ENCODE measurements around the gene MACROH2A1. TPM values are rescaled to one million over a fixed set of nuclear protein-coding genes. Genes with fewer than 3 reads are reported as not detected.

MACROH2A1 gene
- total RNA-seq, 1 donor from 2014 or later: 190 TPM

DNA sequence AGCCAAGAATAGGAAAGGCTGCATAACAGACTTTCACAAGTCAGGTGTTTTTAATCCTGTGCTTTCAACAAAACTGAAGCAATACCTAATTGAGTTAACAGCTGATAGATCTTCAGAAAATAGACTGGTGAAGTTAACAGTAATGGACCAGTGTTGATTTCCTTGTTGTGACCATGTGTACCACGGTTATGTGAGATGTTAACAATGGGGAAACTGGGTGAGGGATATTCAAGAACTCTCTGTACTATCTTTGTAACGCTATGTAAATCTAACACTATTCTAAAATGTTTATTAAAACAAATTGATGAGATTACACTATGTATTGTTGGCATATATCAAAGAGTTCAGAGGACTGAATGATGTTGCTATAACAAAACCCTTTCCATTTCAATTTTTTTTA lies 36.9 kb downstream of the MACROH2A1 start:
- Histone ChIP-seq H3K36me3 (peaks cover 0 to 26% of the 10 kb centered on the region in 2 donors), H3K27me3 (no peaks in the 10 kb centered on the region), H3K4me3 (no peak overlapping the region), H3K27ac (no peak overlapping the region), H3K4me1 (peaks cover 22% of the 10 kb centered on the region), H3K9me3 (no peaks in the 10 kb centered on the region)
- intact Hi-C loops (cut with DNase I): no loop called here
- no peak for TF ChIP-seq POLR2AphosphoS5 (IDR thresholded peaks at IDR 0.05; ENCODE audit: insufficient read depth in 1 of 2, low read depth in 1 of 2)
- TF ChIP-seq, protein P1, sequence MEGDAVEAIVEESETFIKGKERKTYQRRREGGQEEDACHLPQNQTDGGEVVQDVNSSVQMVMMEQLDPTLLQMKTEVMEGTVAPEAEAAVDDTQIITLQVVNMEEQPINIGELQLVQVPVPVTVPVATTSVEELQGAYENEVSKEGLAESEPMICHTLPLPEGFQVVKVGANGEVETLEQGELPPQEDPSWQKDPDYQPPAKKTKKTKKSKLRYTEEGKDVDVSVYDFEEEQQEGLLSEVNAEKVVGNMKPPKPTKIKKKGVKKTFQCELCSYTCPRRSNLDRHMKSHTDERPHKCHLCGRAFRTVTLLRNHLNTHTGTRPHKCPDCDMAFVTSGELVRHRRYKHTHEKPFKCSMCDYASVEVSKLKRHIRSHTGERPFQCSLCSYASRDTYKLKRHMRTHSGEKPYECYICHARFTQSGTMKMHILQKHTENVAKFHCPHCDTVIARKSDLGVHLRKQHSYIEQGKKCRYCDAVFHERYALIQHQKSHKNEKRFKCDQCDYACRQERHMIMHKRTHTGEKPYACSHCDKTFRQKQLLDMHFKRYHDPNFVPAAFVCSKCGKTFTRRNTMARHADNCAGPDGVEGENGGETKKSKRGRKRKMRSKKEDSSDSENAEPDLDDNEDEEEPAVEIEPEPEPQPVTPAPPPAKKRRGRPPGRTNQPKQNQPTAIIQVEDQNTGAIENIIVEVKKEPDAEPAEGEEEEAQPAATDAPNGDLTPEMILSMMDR (IDR thresholded peaks at IDR 0.05): no peak
- TF ChIP-seq POLR2A (IDR thresholded peaks at IDR 0.05): no peak
- DNase-seq (ENCODE audit: extremely low spot score in 2 of 2): no peak

DNA sequence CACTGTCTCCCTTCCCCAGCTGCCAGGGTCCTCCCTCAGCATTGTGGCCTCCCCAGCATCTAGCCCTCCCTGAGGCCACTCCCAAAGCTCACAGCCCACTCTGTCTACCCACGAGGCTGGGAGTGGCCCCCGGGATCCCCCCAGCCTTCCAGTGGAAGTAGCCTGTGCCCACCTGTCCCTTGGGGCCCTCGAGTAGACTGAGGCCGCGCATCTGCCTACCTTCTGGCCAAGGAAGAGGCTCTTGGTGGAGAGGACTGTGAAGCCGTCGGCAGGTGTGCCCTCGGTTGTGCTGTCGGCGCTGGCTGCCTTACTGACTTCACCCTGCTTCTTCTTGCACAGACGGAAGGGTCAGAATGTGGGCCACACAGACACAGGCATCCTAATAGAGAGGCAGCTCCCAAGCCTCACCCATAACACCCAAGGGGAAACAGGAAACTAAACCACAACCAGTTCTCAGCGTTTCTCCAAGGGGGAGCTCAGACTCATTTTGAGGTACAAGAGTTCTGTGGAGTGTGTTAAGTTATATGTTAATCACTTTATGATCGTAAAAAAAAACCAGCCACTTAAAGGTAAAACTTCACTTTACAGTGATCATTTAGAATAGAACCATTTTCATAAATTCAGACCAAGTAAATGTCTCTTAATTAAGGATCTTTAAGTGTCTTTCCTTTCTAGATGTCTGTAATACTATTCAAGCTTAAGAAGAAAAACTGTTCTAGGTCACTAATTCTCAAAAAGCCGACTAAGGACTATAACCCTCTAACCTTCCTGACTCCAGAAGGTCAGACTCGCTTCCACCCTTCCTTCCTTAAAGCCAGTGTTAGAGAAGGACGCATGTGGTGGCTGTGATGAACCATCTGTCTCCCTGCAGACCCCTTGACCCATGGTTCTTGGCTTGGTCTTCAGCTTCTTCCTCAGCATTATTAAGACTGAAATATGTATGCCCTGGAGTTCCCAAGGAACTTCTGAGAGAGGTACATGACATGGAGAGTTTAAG lies 38.5 kb downstream of the MACROH2A1 start:
- DNase-seq (ENCODE audit: extremely low spot score in 2 of 2): no peak
- Histone ChIP-seq H3K27ac (no peak overlapping the region), H3K9me3 (no peaks in the 10 kb centered on the region), H3K36me3 (peaks cover 0 to 18% of the 10 kb centered on the region in 2 donors), H3K27me3 (no peaks in the 10 kb centered on the region), H3K4me3 (no peak overlapping the region), H3K4me1 (peaks cover 34% of the 10 kb centered on the region)
- TF ChIP-seq POLR2A (IDR thresholded peaks at IDR 0.05) (no peak), POLR2AphosphoS5 (IDR thresholded peaks at IDR 0.05; ENCODE audit: insufficient read depth in 1 of 2, low read depth in 1 of 2) (no peak)
- TF ChIP-seq, protein P1 (IDR thresholded peaks at IDR 0.05): no peak
- intact Hi-C loops (cut with DNase I): no loop called here

DNA sequence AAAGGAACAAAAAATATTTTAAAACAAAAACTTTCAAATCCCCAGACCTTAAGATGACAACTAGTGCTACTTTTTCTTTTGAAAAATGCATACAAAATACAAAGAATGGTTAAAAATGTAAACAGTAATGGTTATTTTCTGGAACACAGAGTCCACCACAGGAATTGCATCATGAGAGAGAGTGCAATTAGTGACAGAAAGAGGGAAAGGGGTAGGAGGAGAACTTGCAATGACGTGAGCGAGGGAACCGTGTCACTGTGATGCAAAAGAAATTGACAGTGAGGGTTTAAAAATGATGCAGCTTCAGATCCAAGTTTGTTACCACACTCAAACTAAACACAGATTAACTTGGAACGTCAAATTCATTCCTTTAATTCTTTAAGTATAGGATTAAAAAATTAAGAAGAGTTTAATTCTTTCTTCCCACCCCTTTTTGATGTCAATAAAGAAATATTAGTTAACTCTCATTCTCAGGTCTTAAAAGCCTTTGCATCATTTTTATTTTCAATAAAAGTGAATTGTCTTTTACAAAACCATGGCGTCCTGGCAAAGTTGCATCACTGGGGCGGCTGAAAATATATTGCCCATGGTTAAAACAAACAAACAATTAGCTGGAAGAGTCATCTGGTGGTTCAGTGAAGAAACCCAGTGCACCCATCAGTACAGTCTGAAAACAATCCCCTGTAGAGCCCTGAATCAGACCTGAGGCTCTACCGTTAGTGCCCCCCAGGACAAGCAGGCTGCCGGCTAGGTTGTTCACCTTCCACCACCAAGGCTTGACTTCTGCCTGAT lies 39.5 kb downstream of the MACROH2A1 start:
- Histone ChIP-seq H3K27me3 (no peaks in the 10 kb centered on the region), H3K9me3 (no peaks in the 10 kb centered on the region), H3K27ac (no peak overlapping the region), H3K4me1 (peaks cover 33% of the 10 kb centered on the region), H3K36me3 (peaks cover 0 to 15% of the 10 kb centered on the region in 2 donors), H3K4me3 (no peak overlapping the region)
- intact Hi-C loops (cut with DNase I): no loop called here
- DNase-seq (ENCODE audit: extremely low spot score in 2 of 2): no peak
- TF ChIP-seq, protein P1 (IDR thresholded peaks at IDR 0.05): no peak
- no peak for TF ChIP-seq POLR2AphosphoS5 (IDR thresholded peaks at IDR 0.05; ENCODE audit: insufficient read depth in 1 of 2, low read depth in 1 of 2)
- TF ChIP-seq POLR2A (IDR thresholded peaks at IDR 0.05): no peak

DNA sequence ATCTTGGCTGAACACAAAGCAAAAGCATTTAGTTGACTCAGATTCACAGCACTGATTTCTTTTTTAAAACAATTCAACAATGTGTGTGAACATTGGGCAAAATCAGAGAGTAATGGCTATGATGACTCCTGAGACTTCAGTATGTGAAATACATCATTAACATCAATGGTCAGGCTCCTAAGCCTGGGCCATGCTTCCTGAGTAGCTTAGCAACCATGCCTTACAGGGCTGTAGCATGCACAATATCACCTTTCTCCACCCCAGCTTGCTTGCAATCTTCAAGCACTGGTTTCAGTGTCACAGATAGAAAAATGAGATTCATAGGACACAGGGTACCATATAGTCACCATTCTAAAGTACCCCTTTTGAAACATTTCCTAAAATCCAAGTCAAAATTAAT lies 41.3 kb downstream of the MACROH2A1 start:
- H3K9me3 ChIP-seq: no peaks in the 10 kb centered on the region
- intact Hi-C loops (cut with DNase I): no loop called here
- no peak overlapping the region for H3K27ac ChIP-seq
- no peak for DNase-seq (ENCODE audit: extremely low spot score in 2 of 2)
- peaks cover 38% of the 10 kb centered on the region for H3K4me1 ChIP-seq
- TF ChIP-seq, protein P1 (IDR thresholded peaks at IDR 0.05): no peak
- TF ChIP-seq POLR2A (IDR thresholded peaks at IDR 0.05): no peak
- TF ChIP-seq POLR2AphosphoS5 (IDR thresholded peaks at IDR 0.05; ENCODE audit: insufficient read depth in 1 of 2, low read depth in 1 of 2): no peak
- H3K36me3 ChIP-seq: peaks cover 0 to 10% of the 10 kb centered on the region in 2 donors
- no peak overlapping the region for H3K4me3 ChIP-seq
- no peaks in the 10 kb centered on the region for H3K27me3 ChIP-seq

Measured in vagina (tissue), 2 donors.